Neutrophil (primary cell): Measurements from ENCODE around the gene ZNF672.
"Not testable (repeated sequence)": the region's sequence is repeated elsewhere in the genome, so short reads cannot be mapped to it uniquely, and the experiment has no call there.

Source experiments
- H3K27ac ChIP-seq: fragments of 200-600 bp; sonication (generic); 2 replicates; pipeline ENCODE4 v1.5.1; 2016; ENCODE audit warnings: mild to moderate bottlenecking, moderate library complexity
- H3K27me3 ChIP-seq: fragments of 200-600 bp; sonication (generic); 2 replicates; pipeline ENCODE4 v1.6.0; 2016; ENCODE audit warnings: mild to moderate bottlenecking
- H3K36me3 ChIP-seq: fragments of 200-600 bp; sonication (generic); 2 replicates; pipeline ENCODE4 v1.5.1; 2017
- H3K4me1 ChIP-seq, 2 experiments: fragments of 200-600 bp in 1 of 2; sonication (generic) in 1 of 2; 1 replicate in 1 of 2; 2 replicates in 1 of 2; pipeline versions ENCODE4 v1.5.1 to v1.6.1; 2013 to 2016; ENCODE audit warnings: low read depth in 1 of 2, low read length in 1 of 2, mild to moderate bottlenecking in 1 of 2, moderate library complexity in 1 of 2; ENCODE audit not compliant: control insufficient read depth in 1 of 2, insufficient read depth in 1 of 2
- H3K4me3 ChIP-seq, 2 experiments: fragments of 200-600 bp in 1 of 2; sonication (generic) in 1 of 2; 1 replicate in 1 of 2; 2 replicates in 1 of 2; pipeline ENCODE4 v1.5.1; 2013 to 2016; ENCODE audit warnings: low read depth in 1 of 2, low read length in 1 of 2, mild to moderate bottlenecking in 1 of 2, moderate library complexity in 1 of 2
- H3K9me3 ChIP-seq: fragments of 200-600 bp; sonication (generic); 2 replicates; pipeline ENCODE4 v1.5.1; 2016
- CTCF ChIP-seq: fragments of 200-600 bp; sonication (generic); IDR thresholded peaks from 2 replicates; pipeline ENCODE4 v1.5.1; 2016; ENCODE audit warnings: antibody characterized with exemption

Gene ZNF672

GRCh38 chr1:248837781-248838356 is at the start of gene ZNF672:
ZNF672 (plus strand) TSS chr1:248838224; CDS start chr1:248847275, 9,051 bp downstream.
- Histone ChIP-seq H3K9me3 (no peaks in the 10 kb centered on the region), H3K27ac (peak within 1 kb of the TSS; percentile 99), H3K27me3 (no peaks in the 10 kb centered on the region), H3K36me3 (peaks cover 4% of the 10 kb centered on the region), H3K4me1 (peaks cover 25 to 37% of the 10 kb centered on the region in 2 experiments), H3K4me3 (peak within 1 kb of the TSS; percentile 81 to 93)
- TF ChIP-seq CTCF, result peak; percentile 52

DNA sequence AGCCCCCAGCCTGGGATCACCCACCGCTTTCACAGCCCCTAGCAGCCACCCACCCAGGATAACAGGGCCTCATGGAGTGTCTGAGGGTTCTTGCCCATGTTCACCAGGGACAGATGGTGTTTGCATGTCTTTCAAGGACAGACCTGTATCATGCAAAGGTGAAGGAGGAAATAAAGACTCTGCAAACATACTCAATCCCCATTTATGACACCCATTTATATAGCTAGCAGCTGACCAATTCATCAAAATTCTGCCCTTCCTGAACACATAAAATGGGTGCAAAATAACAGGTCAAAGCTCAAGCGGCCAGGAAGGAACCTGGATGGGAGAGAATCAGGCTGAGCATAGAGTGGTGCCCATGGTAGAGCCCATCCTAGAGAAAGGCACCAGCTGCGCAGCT is 49.7 kb upstream of the ZNF672 start:
- Histone ChIP-seq H3K9me3 (no peaks in the 10 kb centered on the region), H3K27ac (peak overlapping the region; percentile 82), H3K27me3 (no peaks in the 10 kb centered on the region), H3K4me1 (peaks cover 65 to 74% of the 10 kb centered on the region in 2 experiments), H3K4me3 (no peak overlapping the region), H3K36me3 (peaks cover 5% of the 10 kb centered on the region)
- no peak for TF ChIP-seq CTCF

- H3K27me3 ChIP-seq, H3K9me3 ChIP-seq, H3K36me3 ChIP-seq, H3K4me3 ChIP-seq: not testable (repeated sequence)
- peak overlapping the region; percentile 3 for H3K27ac ChIP-seq
- peaks cover 62 to 65% of the 10 kb centered on the region in 2 experiments for H3K4me1 ChIP-seq
Observed at GRCh38 chr1:248789337-248789736, 48.7 kb upstream of the ZNF672 start.

GRCh38 chr1:248790456-248790855 is 47.6 kb upstream of the ZNF672 start:
- H3K4me1 ChIP-seq, result peaks cover 56 to 58% of the 10 kb centered on the region in 2 experiments
- H3K27ac ChIP-seq, result peak overlapping the region; percentile 79
- TF ChIP-seq CTCF, result no peak
- no peak overlapping the region for H3K4me3 ChIP-seq
- no peaks in the 10 kb centered on the region for H3K36me3 ChIP-seq
- H3K9me3 ChIP-seq, result no peaks in the 10 kb centered on the region
- H3K27me3 ChIP-seq, result no peaks in the 10 kb centered on the region

DNA sequence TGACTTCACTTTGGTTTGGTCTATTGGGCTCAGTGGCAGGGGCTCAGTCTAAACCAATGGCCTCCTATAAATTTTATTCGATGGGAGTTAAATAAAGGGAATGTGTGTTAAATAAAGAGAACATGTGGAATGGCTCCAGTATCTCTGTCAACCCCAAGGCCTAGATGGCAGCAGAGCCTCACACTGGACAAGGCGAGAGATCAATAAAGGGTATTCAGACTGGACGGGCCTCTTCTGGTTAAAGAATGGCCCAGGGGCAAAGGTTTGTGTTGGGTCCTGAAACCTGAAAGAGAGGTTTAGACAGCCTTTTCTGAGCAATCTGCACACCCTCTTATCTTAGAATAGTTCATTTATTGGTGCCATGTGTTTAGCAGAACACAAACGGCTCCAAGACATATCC is 47.0 kb upstream of the ZNF672 start:
- no peaks in the 10 kb centered on the region for H3K27me3 ChIP-seq
- peak overlapping the region; percentile 79 for H3K27ac ChIP-seq
- no peak for TF ChIP-seq CTCF
- no peak overlapping the region for H3K4me3 ChIP-seq
- no peaks in the 10 kb centered on the region for H3K9me3 ChIP-seq
- H3K36me3 ChIP-seq, result no peaks in the 10 kb centered on the region
- peaks cover 50 to 52% of the 10 kb centered on the region in 2 experiments for H3K4me1 ChIP-seq

DNA sequence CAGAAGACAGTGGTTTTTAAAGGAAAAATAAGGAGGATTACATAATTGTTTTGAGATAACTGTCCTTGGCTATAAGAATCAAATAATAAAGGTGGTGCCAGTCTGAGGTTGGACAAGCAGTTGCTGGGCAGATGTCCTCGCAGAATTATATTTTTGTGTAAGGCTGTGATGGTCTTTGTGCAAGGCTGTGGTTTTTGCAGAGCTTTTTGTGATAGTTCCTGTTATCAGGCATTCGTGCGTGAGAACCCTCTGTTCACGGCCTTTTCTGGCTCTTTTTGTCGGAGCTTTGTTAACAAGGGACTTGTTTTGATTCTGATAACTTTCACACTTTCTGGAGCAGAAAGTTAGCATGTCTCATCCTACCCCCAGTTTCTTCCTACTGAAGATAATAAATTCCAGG is 45.7 kb upstream of the ZNF672 start:
- H3K4me3 ChIP-seq, result peak overlapping the region in 1 of 2 experiments; percentile 28
- peaks cover 37 to 39% of the 10 kb centered on the region in 2 experiments for H3K4me1 ChIP-seq
- no peak for TF ChIP-seq CTCF
- H3K36me3 ChIP-seq, result no peaks in the 10 kb centered on the region
- peak overlapping the region; percentile 79 for H3K27ac ChIP-seq
- H3K9me3 ChIP-seq, result no peaks in the 10 kb centered on the region
- H3K27me3 ChIP-seq, result no peaks in the 10 kb centered on the region
